Stimulated activated CD8-positive, alpha-beta memory T cell treated with anti-CD3 and anti-CD28 coated beads, Interleukin-7, amount 100 ng/mL, for 4 hours (primary cell): ENCODE results near the gene ENO2.
"Not testable (repeated sequence)": the region's sequence is repeated elsewhere in the genome, so short reads cannot be mapped to it uniquely, and the experiment has no call there.

Experiments used
- DNase-seq, 2 donors: peaks; one replicate each; pipeline ENCODE4 v3.0.0-alpha.2; 2020; ENCODE audit warnings: low read depth in 2 of 2

The ENO2 gene

DNA sequence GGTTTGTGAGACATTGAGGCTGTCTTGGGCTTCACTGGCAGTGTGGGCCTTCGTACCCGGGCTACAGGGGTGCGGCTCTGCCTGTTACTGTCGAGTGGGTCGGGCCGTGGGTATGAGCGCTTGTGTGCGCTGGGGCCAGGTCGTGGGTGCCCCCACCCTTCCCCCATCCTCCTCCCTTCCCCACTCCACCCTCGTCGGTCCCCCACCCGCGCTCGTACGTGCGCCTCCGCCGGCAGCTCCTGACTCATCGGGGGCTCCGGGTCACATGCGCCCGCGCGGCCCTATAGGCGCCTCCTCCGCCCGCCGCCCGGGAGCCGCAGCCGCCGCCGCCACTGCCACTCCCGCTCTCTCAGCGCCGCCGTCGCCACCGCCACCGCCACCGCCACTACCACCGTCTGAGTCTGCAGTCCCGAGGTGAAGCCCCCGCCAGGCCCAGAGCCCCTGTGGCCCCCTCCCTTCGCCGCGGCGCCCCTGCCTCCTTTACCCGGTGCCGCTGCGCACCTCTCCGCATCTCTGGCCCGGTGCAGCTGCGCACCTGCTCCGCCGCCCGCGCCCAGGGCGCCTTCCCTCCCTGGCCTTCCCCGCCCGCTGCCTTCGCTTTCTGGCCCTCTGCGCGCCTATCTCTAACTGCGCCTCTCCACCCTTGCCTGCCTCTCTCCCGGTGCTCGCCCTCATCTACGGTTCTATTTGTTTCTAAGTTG, at the start of gene ENO2:
Gene ENO2 (plus strand): TSS at position 335 of the 701 bp plus-strand sequence. CDS start 1,253 bp downstream, outside the sequence.
- peak; percentile 73 to 85 for DNase-seq

DNA sequence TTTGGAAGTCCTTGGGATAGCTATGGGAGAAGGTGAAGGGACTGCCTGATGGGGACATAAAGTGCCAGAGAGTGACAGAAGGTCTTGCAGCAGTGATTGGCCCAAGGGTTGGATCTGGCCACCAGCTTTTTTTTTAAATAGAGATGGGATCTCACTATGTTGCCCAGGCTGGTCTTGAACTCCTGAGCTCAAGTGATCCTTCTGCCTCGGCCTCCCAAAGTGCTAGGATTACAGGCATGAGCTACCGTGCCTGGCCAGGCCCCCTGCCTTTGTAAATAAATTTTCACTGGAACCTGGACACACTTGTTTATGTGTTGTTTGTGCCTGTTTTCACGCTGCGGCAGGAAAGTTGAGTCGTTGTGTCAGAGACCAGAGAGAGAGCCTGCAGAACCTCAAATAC, 49.1 kb upstream of the ENO2 start:
- DNase-seq: not testable (repeated sequence)

DNA sequence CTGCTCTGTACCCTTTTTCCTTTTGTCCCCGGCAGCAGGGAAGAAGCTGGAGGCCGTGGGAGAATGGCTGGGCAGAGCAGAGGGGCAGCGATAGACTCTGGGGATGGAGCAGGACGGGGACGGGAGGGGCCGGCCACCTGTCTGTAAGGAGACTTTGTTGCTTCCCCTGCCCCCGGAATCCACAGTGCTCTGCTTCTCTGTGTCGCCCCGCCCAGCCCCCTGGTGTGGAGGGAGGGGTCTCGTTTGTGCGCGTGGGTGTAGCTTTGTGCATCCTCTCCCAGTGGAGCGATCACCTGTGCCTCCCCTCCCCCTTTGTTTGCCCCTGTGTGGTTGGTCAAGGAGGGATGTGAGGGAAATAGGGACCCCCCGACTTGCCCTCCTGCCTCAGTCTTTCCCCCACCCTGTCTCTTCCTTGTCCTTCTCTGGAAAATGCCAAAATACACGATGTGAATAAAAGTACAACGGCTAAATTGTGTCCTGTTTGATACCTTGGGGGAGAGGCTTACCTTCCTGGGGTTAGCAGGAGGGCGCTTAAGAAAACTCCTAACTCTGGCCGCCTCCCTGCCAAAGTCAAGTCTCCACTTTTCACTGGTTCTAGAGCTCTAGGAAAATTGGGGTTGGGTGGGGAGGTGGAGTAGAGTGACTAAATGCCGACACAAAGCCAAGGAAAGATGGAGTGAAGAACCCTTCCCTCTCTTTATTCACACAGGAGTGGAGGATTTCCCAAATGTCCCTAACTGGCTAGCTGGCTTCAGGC, 48.0 kb upstream of the ENO2 start:
- no peak for DNase-seq

DNA sequence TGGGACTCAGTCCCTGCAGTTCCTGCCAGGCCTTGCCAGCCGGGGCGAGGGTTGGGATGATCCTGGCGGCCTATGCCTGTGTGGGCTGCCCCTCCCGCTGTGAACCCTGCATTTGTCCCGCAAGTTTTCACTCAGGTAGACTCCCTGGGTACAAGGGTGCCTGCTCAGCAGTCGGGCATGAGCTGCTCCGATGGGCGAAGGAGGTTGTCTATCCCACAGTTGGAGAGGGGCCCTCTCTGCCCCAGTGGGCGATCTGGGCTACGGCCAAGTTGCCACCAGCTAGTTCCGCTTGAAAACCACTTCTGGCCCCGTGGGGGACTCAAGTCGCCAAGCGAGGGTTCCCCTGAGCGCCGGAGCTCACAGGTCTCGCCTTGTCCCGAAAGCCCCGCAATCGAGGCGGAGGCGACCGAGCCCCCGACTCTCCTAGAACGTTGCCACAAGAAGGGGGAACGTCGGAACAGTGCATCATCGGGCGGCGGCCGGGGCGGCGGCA, 47.4 kb upstream of the ENO2 start:
- no peak for DNase-seq

DNA sequence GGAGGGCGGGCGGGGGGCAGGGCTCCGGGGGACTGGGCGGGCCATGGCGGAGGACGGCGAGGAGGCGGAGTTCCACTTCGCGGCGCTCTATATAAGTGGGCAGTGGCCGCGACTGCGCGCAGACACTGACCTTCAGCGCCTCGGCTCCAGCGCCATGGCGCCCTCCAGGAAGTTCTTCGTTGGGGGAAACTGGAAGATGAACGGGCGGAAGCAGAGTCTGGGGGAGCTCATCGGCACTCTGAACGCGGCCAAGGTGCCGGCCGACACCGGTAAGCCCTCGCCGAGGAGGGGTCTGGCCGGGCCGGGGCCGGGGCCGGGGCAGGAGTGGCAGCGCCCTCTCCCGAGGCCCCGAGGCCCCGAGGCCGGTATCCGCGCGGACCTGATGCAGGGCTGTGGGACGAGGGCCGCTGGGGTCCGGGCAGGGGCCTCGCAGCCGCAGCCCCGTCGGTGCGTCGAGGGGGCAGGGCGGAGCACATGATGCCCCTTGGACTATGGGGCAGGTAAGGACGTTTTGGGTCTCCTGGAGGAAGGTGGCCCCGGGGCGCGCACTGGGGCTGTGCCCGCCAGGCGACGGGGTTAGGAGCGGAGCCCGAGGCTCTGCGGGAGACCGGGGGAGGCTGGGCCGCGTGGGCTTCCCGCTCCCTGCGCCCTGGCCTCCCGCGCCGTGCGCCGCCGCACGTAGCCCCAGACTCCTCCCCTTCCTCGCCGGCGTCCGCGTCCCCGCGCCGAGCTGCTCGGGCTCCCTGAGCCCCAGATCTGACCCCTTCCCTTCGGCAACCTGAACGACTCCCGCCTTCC, 46.8 kb upstream of the ENO2 start, which contains the start of gene TPI1:
Gene TPI1 (plus strand): TSS at position 119 of the 798 bp plus-strand sequence. CDS start 36 bp downstream, at position 155.
- DNase-seq: peak; percentile 58 to 75

DNA sequence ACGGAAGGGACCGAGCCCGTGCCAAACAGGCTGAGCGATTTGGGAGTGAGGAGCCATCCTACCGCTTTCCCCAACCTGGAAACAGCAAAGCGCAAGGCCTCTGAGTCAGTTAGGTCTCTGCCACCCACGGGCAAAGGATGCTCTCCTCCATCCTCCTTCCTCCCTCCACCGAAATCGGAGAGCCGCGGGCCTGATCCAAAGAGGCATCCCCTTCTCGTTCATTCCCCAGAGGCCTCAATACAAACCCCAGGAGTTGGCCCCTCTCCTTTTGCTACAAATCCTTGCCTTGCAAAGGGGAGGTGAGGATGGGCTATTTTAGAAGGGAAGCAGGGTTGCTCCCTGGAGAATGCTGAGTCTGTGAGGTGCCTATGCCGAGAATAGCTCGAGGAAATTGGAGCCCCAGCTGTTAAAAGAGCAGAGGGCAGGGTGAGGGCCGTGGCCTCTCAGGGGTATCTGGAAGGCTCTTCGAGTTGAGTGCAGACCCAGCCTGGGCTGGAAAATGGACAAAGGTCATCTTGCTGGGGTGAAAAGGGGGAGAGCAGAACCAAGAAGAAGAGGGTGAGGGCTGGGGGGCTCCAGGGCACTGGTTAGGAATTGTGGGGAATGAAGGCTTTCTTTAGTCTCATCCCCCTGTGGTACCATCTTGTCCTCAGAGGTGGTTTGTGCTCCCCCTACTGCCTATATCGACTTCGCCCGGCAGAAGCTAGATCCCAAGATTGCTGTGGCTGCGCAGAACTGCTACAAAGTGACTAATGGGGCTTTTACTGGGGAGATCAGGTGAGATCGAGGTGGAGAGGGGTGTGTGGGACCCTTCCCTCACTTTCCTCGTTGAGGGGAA, 46.0 kb upstream of the ENO2 start:
- no peak for DNase-seq

DNA sequence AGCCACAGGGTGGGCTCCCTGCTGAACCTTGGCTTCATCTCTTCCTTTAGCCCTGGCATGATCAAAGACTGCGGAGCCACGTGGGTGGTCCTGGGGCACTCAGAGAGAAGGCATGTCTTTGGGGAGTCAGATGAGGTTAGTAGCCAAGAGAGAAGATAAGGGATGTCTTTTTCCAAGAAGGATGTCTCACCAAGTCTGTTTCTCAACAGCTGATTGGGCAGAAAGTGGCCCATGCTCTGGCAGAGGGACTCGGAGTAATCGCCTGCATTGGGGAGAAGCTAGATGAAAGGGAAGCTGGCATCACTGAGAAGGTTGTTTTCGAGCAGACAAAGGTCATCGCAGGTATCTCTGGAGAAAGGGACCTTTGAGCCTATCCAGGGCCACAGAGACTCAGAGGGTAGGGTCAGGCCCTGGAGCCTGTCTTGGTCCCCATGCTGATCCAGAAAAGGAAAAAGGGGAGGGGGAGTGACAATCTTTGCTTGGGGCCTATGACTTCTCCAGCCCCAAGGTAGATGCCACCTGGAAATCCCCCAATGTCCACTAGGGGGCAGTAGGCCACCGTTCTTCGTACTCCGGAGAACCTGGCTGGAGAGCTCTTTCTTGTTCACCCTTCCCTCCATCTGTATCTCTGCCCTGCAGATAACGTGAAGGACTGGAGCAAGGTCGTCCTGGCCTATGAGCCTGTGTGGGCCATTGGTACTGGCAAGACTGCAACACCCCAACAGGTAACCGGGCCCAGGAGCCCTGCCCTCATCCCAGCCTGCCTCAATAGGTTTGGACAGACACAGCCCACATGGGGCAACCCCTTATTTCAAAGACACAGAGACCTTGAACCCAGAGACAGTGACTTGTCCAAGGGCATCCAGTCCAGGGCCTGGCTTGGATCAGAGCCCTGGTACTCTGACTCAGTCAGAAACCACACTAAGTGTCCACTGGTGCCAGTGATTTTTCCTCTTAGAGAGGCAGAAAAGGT, 45.0 kb upstream of the ENO2 start:
- DNase-seq: peak; percentile 69 to 77

DNA sequence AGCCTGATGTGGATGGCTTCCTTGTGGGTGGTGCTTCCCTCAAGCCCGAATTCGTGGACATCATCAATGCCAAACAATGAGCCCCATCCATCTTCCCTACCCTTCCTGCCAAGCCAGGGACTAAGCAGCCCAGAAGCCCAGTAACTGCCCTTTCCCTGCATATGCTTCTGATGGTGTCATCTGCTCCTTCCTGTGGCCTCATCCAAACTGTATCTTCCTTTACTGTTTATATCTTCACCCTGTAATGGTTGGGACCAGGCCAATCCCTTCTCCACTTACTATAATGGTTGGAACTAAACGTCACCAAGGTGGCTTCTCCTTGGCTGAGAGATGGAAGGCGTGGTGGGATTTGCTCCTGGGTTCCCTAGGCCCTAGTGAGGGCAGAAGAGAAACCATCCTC, 44.1 kb upstream of the ENO2 start:
- not testable (repeated sequence) for DNase-seq

DNA sequence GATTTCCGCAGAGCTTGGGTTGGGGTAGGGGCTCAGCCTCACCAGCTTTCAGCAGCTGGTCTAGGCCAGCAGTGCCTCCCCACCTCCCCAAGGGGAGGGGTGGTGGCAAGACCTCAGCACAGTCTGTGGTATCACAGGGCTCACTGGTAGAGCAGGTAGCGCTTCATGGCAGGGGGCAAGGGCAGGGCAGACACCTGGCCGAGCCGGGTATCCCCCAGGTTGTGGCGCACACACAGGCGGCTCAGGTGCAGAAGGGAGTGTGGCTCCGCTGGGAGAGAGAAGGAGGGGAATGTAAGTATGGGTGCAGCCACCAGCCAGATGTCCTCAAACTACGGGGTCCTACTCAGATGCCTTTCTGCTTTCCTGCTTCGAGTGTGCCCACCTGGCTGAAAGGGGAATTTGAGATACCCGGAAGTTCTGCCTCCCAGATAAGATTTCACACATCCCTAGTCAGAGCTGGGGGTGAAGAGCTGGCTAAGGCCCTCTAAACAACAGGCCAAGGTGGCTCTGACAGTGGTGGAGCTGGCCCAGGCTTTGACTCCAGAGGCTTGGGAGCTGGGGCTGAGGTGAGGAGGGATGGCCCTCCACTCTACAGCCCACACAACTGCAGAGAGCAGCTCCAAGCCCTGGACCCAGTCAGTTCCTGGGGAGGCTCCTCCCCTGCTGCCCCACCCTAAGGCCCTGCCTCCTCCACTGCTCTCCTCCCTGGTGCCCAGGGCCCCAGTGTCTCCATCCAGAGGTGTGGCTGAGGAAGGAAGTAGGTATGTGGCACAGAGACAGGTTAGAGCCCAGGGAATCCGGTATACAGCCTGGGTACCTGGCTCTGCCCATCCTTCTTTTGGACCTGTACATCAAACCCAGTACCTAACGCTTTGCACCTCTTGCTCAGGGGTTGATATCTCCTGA, 43.1 kb upstream of the ENO2 start:
- no peak for DNase-seq

DNA sequence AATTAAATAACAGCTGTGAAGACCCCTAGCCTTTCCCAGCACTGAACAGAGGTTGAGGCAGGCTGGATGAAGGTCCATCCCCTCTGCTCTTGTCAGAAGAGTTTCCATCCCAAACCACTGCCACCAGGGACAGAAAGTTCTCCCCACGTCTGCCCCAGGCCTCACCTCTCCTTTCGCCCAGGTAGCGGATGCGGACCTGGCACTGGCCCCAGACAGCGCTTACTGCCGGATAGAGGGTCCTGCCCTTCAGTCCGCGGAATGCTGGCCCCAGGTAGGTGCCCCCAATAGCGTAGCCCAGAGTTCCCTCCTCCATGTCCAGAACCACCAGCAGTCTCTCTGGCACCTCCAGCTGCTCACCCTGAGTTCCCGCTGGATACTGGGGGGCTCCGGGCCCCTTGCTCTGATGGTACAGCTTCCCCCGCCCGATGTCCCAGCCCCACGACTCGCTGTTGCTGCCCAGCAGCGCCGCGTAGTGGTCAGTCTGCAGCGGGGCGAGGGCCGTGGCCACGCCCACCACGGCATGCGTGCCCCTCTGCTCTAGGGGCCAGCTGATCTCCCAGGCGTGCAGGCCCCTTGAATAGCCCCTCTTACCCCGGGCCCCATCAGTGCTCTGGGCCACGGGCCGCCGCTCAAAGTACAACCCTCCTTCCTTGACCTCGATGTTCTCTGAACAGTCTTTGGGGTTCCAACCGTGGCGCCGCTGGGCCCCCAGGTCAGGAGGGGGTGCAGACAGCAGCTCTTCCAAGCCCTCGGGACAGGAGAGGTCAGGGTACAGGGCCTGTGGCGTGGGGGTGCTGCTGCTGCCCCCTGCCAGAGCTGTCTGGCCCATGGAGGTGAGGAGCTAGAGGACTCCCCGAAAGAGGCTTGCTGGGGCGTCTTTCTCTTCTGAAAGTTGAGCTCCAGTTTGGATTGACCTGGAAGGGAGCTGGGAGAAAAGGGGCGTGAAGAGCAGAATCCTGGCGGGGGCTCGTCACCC, 42.0 kb upstream of the ENO2 start:
- peak; percentile 66 to 73 for DNase-seq

DNA sequence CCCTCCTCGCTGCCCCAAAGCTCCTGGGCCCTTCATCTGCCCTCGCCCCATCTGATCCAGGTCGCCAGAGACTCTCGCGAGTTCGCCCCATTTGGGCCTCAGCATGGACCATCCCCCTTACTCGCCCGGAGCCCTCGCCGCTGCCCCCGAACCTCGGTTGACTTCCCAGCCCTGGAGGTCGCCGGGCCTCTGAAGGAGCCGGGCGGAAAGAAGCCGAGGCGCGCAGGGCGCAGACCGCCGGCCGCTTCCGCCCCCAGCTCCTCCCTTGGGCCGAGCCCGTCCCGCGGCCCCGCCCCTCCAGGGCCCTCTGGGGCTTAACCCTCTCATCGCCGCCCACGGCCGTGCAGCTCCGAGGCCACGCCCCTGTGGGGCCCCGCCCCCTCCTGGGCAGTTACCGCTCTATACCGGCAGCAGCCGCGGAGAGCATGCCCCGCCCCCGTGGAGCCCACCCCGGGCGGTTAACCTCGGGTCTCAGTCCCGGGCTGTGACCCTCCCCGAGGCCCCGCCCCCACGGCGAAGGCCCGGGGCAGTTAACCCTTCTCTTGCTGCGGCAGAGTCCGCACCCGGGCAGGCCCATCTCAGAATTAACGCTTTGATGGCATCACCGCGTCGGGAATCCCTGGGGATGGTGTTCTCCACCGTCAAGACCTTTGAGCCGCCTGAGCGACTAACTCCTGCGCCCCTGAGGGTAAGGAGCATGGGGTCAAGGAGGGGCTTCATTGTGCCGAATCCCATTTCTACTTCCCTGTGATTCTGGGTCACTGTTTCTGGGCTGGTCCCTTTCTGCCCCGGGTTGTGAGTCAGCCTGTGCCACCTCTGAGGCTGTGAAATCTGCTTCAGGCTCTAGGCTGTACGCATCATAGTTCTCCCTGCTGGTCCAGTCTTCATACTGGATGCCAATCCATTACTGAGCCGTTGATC, 41.0 kb upstream of the ENO2 start, which contains the start of gene SPSB2:
Gene SPSB2 (minus strand): TSS at position 210 of the 921 bp plus-strand sequence. CDS start 402 bp downstream, outside the sequence.
- peak; percentile 96 to 100 for DNase-seq

DNA sequence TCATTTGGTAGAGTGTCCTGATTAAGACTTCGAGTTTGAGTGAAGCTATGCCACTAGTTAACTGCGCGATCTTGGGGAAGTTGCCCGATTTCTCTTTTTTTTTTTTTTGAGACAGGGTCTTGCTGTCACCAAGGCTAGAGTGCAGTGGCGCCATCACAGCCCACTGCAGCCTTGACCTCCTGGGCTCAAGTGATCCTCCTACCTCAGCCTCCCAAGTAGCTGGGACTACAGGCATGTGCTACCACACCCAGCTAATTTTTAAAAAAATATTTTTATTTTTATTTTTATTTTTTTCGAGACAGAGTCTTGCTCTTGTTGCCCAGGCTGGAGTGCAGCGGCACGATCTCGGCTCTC, 40.4 kb upstream of the ENO2 start:
- DNase-seq: not testable (repeated sequence)

DNA sequence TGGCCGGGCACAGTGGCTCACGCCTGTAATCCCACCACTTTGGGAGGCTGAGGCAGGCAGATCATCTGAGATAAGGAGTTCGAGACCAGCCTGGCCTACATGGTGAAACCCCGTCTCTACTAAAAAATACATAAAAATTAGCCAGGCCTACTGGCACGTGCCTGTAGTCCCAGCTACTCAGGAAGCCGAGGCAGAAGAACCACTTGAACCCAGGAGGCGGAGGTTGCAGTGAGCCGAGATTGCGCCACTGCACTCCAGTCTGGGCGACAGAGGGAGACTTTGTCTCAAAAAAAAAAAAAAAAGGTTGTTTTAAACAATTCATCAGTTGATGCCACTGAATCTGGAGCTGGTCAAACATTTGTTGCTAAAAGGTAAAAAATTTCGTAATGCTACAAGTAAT, 34.6 kb upstream of the ENO2 start:
- DNase-seq: not testable (repeated sequence)

DNA sequence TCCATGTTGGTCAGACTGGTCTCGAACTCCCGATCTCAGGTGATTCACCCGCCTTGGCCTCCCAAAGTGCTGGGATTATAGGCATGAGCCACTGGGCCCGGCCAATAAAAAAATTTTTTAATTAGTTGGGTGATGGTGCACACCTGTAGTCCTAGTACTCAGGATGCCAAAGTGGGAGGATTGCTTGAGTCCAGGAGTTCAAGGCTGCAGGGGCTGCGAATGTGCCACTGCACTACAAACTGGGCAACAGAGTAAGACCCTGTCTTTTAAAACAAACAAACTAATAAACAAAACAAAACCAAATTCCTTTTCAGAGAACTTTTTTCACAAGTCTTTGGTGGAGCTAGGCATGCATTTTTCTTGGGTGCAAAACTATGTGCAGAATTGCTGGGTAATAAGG, 31.1 kb upstream of the ENO2 start:
- no peak for DNase-seq

DNA sequence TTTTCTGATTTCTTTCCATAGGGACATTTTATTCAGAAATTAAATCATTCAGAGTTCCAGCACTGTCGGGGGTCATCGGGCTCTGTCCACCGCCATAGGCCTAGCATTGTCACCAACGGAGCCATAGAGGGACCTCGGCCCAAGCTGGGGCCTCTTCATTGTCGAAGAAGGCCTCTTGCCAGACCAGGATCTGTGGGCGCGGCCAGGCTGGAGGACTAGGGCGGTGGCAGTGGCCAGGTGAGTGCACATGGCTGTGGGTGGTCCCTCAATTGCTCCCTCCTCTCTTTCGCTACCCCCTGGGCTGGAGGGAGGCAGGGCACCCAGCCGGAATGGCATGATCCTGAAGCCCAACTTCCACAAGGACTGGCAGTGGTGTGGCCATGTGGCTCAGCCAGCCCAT, 30.7 kb upstream of the ENO2 start:
- no peak for DNase-seq

DNA sequence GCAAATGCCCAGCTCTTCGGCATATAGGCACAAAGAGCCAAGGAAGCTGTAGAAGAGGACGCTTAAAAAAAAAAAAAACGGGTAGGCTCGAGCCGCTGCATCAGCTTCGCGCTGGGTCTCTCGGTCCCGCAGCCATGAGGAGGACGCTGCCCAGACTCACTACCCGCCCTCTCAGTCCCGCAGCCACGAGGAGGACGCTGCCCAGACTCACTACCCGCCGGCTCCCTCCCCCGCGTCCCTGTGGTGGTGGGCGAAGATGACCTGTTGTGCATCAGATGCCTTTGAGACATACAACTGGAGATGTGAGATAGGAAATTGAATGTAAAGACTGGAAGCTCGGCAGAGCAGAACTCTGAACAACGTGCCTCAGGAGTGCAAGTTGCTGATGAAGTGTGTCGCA, 29.8 kb upstream of the ENO2 start:
- DNase-seq: no peak
